BJ (cell line): ENCODE results near the gene U2AF1. TPM values are rescaled to one million over a fixed set of nuclear protein-coding genes. Genes with fewer than 3 reads are reported as not detected.
"Not testable (repeated sequence)": the region's sequence is repeated elsewhere in the genome, so short reads cannot be mapped to it uniquely, and the experiment has no call there.

Experiments used
- CTCF ChIA-PET: fragments of 350-600 bp; formaldehyde crosslinking; extraction: SDS; loops from one replicate; lab custom pipeline; 2021; ENCODE audit warnings: antibody characterized with exemption, inconsistent platforms; lab: Yijun Ruan, JAX
- POLR2A ChIA-PET: fragments of 300-600 bp; sonication (Branson Sonifier 250); formaldehyde crosslinking; extraction: SDS; loops from one replicate; lab custom pipeline; 2021; ENCODE audit warnings: antibody characterized with exemption; lab: Charles Lee
- DNase-seq: peaks from one replicate; pipeline ENCODE4 v3.0.0-alpha.2; 2011; ENCODE audit warnings: low read depth
- H3K27me3 ChIP-seq: 2 replicates; pipeline ENCODE4 v1.6.0; 2011; ENCODE audit warnings: low read length; ENCODE audit not compliant: control insufficient read depth, insufficient read depth
- H3K36me3 ChIP-seq: 2 replicates; pipeline ENCODE4 v1.5.1; 2011; ENCODE audit warnings: low read length; ENCODE audit not compliant: control insufficient read depth, insufficient read depth
- H3K4me3 ChIP-seq: 2 replicates; pipeline ENCODE4 v1.5.1; 2011; ENCODE audit warnings: low read depth, mild to moderate bottlenecking, control low read depth, low read length
- polyA plus RNA-seq: library from polyadenylated mRNA; depleted of rRNA; stranded (reverse); fragments of >200 nt; gene quantifications from 2 replicates; pipeline ENCODE4 v1.2.3, GENCODE V29; 2011

Gene U2AF1
- polyA plus RNA-seq, 1 experiment, result 15.8 TPM

DNA sequence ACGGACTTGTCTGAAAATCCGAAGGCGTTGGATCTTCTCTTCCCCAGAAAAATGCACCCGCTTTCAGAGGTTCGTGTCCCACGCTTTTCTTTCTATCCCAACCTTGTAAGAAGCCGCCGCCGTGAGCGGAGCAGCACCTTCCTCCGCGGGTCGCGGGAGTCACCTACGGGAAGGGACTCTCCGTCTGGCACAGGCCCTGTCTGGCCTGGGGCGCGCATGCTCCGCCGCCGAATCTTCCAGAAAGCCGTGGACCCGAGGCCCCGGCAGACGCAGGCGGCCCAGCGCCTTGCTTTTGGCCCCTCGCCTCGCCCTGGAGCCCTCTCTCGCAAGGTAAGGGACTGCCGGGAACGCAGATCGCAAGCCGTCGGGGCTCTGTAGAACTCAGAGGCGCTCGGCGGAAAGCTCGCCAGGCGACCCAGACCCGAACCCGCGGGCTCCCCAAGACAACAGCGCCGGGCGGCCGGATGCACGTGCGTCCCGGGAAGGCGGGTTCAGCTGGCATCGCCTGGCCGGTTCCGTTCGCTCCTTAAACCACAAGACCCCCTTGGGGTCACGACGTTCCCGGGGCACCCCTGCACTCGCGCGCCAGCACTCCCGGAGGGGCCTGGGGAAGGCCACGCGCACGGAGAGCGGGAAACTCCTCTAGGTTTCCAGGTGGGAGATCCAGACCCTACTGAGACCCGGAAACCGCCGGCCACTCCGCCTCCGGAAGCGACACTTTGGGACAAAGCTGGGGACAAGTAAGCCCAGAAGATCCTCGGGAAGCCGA lies 32.8 kb downstream of the U2AF1 start:
- H3K27me3 ChIP-seq, CTCF ChIA-PET, POLR2A ChIA-PET, H3K4me3 ChIP-seq, DNase-seq, H3K36me3 ChIP-seq: not testable (repeated sequence)

DNA sequence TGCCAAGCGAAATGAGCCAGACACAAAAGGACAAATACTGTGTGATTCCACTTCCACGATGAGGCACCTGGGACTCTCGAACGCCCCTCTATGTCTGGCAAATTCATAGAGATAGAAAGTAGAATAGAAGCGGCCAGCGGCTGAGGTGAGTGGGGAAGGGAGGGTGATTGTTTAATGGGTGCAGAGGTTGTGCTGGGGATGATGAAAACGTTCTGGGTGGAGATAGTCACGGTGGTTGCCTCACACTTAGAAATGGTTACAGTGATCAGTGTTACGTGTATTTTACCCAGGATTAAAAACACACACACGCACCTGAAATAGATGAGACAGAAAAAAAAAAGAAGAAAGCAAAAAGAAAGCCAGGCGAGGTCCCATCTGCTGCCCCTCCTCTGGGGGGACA lies 34.6 kb downstream of the U2AF1 start:
- CTCF ChIA-PET, POLR2A ChIA-PET, DNase-seq: not testable (repeated sequence)

DNA sequence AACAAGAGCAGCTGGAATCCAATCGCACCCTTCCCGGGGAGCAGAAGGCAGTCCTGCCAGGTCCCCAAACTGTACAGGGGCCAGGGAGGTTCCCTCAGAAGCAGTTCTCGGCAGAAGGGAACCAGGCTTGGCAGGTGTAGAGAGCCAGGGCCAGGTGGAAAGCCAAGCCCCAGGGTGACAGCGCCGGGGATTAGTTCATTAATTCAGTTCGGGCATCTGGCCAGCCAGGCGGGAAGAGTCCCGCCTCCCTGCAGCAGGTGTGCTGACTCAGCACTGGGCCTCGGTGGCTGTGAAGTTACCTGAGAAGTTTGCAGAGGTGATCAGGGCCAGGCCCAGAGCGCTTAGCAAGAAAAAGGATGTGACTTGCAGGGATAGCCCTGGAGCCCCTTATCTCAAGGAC lies 37.7 kb downstream of the U2AF1 start:
- DNase-seq, POLR2A ChIA-PET, CTCF ChIA-PET: not testable (repeated sequence)

More for the DNA sequence above, 34.6 kb downstream of the U2AF1 start:
- not testable (repeated sequence) for H3K4me3 ChIP-seq, H3K27me3 ChIP-seq, H3K36me3 ChIP-seq

DNA sequence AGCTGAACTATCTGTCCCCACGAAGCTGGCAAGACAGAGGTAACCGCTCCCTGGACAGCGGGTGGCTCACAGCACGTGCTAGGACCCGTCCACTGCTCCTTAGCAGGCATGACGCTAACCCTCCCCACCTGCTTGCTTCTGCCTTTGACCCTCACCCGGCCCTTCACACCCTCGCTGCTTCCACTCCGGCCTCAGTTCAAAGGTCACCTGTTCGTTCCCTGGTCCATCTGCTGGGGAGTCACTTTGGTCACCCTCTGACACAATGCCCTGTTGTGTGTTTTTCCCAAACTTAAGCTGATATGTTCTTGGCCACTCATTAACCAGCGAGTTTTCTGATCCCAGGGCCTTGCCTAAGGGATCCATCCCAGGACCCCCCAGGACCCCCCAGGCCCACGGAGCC lies 39.3 kb downstream of the U2AF1 start:
- DNase-seq, CTCF ChIA-PET, POLR2A ChIA-PET, H3K4me3 ChIP-seq, H3K36me3 ChIP-seq, H3K27me3 ChIP-seq: not testable (repeated sequence)

More for the DNA sequence above, 37.7 kb downstream of the U2AF1 start:
- not testable (repeated sequence) for H3K36me3 ChIP-seq, H3K27me3 ChIP-seq, H3K4me3 ChIP-seq

DNA sequence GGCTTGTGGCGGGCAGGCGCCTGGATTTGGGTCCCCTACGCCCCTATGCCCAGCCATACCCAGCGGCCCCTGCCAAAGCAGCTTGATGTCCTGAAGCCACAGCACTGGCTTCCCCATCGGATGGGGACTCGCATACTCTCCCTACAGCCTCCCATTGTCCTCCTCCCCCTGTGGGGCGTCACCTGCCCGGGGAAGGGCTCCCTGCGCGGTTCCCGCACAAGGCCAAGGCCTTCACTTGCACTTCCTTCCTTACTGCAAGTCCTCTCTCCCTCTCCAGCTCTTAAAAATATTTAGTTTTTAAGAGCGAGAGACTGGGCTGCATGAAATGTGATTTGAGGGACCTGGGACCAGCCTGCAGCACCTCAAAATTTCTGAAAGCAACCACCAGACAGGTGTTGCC lies 40.7 kb downstream of the U2AF1 start:
- POLR2A ChIA-PET, H3K4me3 ChIP-seq, DNase-seq, H3K36me3 ChIP-seq, H3K27me3 ChIP-seq, CTCF ChIA-PET: not testable (repeated sequence)

DNA sequence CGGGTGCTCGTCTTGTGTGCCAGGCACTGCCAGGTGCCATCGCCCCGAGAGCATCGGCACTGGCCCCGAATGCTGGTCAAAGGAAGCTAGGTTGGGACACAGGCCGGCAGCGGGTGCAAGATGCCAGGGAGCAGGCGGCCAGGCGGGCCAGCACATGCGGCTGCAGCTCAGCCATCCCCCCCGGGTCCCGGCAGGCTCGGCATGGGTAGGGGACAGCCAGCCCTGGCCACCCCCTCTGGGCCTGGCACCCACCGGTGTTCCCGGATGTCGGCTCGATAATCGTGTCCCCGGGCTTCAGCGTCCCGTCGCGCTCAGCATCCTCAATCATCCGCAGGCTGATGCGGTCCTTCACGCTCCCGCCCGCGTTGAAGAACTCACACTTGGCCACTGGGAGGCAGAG lies 41.4 kb downstream of the U2AF1 start:
- H3K27me3 ChIP-seq, POLR2A ChIA-PET, H3K4me3 ChIP-seq, H3K36me3 ChIP-seq, DNase-seq, CTCF ChIA-PET: not testable (repeated sequence)

DNA sequence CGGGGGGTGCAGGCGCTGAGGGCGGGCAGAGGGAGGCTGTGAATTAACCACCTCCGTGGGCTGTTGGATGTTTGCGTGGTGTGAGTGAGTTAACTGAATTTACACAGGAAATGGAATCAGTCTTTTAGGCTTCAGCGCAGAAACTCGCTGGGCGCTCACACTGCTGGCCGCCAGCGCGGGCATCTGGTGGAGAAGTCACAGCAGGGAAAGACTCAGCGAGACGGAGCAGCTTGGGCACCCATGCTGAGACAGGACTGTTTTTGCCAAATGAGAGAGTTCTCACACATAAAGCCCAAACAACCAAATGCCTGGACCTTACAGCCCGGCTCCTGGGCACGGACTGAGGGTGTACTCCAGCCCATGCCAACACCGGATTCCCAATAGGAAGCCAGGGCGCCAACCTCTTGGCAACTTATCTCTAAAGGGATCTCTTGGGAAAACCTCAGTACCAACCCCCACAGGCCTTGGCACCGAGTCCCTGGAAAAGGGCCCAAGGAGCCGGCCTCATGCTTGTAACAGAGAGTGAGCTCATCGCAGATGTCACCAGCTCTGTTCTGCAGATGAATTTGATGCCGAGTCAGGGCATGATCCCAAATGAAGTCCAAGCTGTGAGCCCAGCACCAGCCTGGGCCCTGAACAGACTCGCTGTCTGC lies 43.0 kb downstream of the U2AF1 start:
- H3K4me3 ChIP-seq, H3K36me3 ChIP-seq, H3K27me3 ChIP-seq, CTCF ChIA-PET, POLR2A ChIA-PET, DNase-seq: not testable (repeated sequence)

DNA sequence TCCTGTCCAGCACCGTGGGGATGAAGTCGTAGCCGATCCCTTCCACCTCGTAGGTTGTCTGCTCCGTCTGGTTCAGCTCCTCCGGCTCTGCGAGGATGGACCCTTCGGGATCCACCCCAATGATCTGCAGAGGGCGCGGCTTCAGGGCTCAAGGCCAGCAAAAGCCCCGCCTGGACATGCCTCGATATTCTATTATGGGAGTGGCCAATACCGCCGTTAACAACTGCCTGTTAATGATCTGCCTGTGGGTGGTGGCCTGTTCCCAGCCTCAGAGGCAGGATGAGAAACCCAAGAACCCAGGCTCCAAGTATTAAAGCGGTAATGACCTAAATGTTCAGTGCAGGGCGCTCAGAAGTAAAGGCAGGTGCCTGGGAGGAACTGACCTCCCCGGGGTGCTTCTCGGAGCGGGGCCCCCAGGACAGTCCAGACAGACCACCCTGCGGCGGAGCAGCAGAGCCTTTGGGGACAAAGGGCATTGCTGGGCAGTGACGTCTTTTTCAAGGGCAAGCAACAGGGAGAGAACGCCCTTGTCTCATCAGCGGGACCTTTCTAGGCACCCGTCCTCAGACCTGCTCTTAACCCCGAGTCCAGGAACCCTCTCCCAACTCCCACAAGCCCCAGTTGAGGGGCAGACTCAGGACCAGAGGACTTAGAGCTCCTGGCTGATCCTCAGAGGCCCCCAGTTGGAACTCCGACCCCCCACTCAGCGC lies 44.3 kb downstream of the U2AF1 start:
- DNase-seq, CTCF ChIA-PET, H3K4me3 ChIP-seq, POLR2A ChIA-PET, H3K27me3 ChIP-seq, H3K36me3 ChIP-seq: not testable (repeated sequence)

DNA sequence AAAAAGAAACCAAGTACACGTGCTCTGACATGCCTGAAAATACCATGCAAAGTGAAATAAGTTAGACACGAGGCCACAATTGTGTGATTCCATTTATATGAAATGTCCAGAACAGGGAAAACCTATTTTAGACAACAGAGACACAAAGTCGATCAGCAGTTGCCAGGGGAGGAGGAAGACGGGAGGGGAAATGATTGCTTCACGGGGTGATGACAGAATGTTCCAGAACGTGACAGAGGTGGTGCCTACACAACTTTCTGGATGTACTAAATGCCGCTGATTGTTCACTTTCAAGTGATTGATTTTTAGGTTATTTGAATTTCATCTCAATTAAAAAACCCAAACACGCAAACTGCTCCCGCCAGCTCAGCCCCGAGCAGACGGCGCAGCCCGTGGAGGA lies 54.3 kb downstream of the U2AF1 start:
- CTCF ChIA-PET, H3K4me3 ChIP-seq, DNase-seq, H3K36me3 ChIP-seq, H3K27me3 ChIP-seq, POLR2A ChIA-PET: not testable (repeated sequence)

DNA sequence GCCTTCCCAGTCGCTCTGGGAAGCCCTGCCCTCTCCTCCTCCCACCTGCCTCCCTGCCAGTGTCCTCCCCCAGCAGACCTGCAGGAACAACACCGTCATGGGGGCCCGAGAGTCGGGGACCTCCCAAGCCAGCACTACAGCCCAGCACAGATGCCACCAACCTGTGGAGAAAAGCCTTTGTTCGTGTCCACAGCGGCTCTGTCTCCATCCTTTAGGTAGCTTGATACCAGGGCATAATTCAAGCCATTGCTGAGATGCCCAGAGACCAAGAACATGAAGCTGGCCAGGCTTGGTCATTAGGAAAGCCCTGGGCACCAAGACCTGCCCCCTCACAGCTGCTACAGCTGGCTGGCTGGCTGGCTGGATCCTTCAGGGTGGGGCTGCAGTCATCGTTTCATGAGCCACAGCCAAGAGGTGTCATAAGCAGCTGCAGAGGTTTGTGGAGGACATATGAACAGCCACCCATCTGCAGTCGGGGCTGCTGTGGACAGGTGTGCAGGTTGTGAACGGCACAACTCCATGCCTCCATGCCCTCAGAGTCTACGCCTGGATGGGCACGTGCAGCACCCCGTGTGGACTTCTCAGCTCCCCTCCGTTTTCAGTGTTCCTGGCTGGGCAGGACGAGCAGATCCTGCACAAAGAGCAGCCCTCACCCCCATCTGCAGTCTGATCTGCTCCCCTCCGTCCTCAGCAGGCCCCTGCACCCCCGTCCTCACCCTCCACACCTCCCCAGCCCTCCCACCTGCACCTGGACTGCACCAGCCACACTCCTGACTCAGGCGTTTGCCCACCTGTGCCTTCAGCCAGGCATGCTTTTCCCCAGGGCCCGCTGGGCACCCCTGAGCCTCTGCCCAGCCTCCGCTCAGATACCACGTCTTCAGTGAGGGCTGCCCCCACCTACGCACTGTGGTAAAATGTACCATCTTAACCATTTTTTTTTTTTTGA lies 61.2 kb downstream of the U2AF1 start:
- H3K36me3 ChIP-seq, CTCF ChIA-PET, POLR2A ChIA-PET, H3K4me3 ChIP-seq, DNase-seq, H3K27me3 ChIP-seq: not testable (repeated sequence)

DNA sequence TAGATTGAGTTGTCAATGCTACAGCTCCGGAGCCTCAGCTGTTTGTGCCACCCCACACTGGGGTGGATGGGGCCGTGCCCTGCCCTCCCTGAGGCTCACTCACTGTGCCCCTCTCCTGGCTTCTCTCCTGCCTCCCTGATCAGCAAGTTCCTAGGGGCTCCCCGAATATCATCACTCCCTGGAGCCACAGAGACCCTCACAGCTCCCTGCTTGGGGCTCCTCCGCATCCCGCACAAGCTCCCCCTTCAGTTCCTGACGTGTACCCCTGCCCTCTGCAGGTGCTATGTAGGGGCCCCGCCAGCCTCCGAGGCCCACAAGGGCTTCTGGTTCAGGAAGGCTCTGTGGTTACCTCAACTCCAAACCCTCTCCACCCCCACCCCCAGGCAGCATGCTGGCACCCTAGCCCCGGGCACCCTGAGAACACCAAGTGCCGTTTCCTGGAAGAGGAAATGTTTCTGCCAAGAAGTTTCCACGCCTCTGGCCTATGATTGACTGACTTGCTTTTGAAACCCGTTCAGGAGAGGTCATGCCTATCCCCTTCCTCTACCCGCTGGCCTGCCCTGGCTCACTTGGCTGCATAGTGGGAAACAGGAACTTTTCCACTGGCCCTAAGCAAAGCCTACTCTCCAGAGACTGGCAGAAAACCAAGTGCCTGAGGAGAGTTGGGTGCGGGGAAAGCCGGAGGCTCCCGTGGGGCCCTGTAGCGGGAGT lies 62.0 kb downstream of the U2AF1 start:
- H3K27me3 ChIP-seq, POLR2A ChIA-PET, H3K4me3 ChIP-seq, H3K36me3 ChIP-seq, DNase-seq, CTCF ChIA-PET: not testable (repeated sequence)
